ENCODE results near the gene RPP40. TPM values are rescaled to one million over a fixed set of nuclear protein-coding genes. Genes with fewer than 3 reads are reported as not detected.

Gene RPP40, protein sequence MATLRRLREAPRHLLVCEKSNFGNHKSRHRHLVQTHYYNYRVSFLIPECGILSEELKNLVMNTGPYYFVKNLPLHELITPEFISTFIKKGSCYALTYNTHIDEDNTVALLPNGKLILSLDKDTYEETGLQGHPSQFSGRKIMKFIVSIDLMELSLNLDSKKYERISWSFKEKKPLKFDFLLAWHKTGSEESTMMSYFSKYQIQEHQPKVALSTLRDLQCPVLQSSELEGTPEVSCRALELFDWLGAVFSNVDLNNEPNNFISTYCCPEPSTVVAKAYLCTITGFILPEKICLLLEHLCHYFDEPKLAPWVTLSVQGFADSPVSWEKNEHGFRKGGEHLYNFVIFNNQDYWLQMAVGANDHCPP
- total RNA-seq (1 to 10 TPM; 2.1 to 5.8 (median 3.6) TPM), polyA plus RNA-seq (10 to 100 TPM in 1 of 2 donors, 1 to 10 TPM in 1; 3.4 to 12.0 TPM)
- long read RNA-seq, donor 1, transcript RPP40-202 (8 exons, 1,483 nt), result major isoform, 6 of 8 reads
- long read RNA-seq, donor 1, partial matches to known transcripts, result 0 of 8 reads
- long read RNA-seq, donor 1, other reads (novel, unspliced or antisense), result 2 of 8 reads
- long read RNA-seq, donor 2, partial matches to known transcripts, result 0 of 4 reads
- long read RNA-seq, donor 2, other reads (novel, unspliced or antisense), result 2 of 4 reads
- long read RNA-seq, donor 3, transcript RPP40-202 (8 exons, 1,483 nt), result major isoform, 5 of 5 reads
- long read RNA-seq, donor 3, partial matches to known transcripts, result 0 of 5 reads
- long read RNA-seq, donor 3, other reads (novel, unspliced or antisense), result 0 of 5 reads

- 0% methylated on average over 63 to 64 of the region's 64 CpGs for WGBS, 2 donors
- DNase-seq, result peak; percentile 98
- no peaks in the 10 kb centered on the region for H3K27me3 ChIP-seq
- no peaks in the 10 kb centered on the region for H3K9me3 ChIP-seq
- peaks cover 0 to 30% (median 3%) of the 10 kb centered on the region in 9 donors for H3K36me3 ChIP-seq
- H3K27ac ChIP-seq, result peak within 1 kb of the TSS; percentile 78 to 98 (median 90)
- H3K4me3 ChIP-seq, result peak within 1 kb of the TSS; percentile 39 to 83 (median 64)
- TF ChIP-seq CTCF (IDR thresholded peaks at IDR 0.05), result peak; percentile 85 to 97 (median 91)
- intact Hi-C loops (cut with DNase I), result loop anchor here in 3 of 10 donors (5.0 to 10.0 kb wide), 2 partner anchors 226 to 229 kb away; partner anchors contain the start of gene CDYL (in 3 of the 3)
- peaks cover 0 to 8% (median 4%) of the 10 kb centered on the region in 9 donors for H3K4me1 ChIP-seq
- ATAC-seq, result peak; percentile 99 to 100 (median 99)
Observed at GRCh38 chr6:5003604-5004372, at the start of gene RPP40. RPP40 (minus strand) TSS chr6:5004037; CDS start chr6:5004002, 35 bp downstream.

DNA sequence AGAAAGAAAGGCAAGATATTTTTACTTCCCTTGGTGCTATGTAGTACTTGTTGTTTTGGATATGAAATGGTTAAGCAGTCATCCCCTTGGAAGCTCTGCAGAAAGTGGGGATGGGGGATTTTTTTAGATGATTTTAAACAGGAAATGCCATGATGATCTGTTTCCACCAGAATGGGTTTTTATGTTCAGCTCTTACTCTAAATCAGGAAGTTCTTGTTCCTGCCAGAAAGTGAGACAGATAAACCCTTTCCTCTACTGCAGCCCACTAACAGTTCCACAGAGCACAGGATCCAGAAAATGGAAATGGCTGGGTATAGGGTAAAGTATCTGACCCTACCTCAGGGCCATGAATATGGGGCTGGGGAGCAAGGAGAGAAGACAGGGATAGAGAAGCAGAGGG is 49.2 kb upstream of the RPP40 start:
- Histone ChIP-seq H3K9me3 (peaks cover 0 to 29% (median 11%) of the 10 kb centered on the region in 11 donors), H3K27me3 (no peaks in the 10 kb centered on the region), H3K4me1 (peaks cover 0 to 10% (median 0%) of the 10 kb centered on the region in 9 donors), H3K4me3 (no peak overlapping the region), H3K36me3 (no peaks in the 10 kb centered on the region), H3K27ac (no peak overlapping the region)
- TF ChIP-seq CTCF (IDR thresholded peaks at IDR 0.05), result no peak
- intact Hi-C loops (cut with DNase I), result loop anchor here in 4 of 10 donors (10.0 kb wide), 4 partner anchors 62 to 352 kb away; no protein-coding TSS in a partner anchor
- ATAC-seq (no peak), DNase-seq (no peak)

- intact Hi-C loops (cut with DNase I), result loop anchor here in 4 of 10 donors (10.0 kb wide), 4 partner anchors 63 to 353 kb away; no protein-coding TSS in a partner anchor
- 96 to 97% methylated on average over 1 of the region's 1 CpG for WGBS, 2 donors
- ATAC-seq, result no peak
- TF ChIP-seq CTCF (IDR thresholded peaks at IDR 0.05), result no peak
- Histone ChIP-seq H3K4me3 (no peak overlapping the region), H3K36me3 (no peaks in the 10 kb centered on the region), H3K27me3 (no peaks in the 10 kb centered on the region), H3K27ac (no peak overlapping the region), H3K9me3 (peaks cover 0 to 29% (median 11%) of the 10 kb centered on the region in 11 donors), H3K4me1 (peaks cover 0 to 10% (median 0%) of the 10 kb centered on the region in 9 donors)
- DNase-seq, result no peak
Observed at GRCh38 chr6:5051394-5051793, 47.6 kb upstream of the RPP40 start.

Data from heart right ventricle (tissue), 16 donors.